Fibroblast of lung (primary cell): ENCODE measurements around the gene ADAP1.

Experiments used
- CTCF ChIP-seq, 2 donors: IDR thresholded peaks in 1 of 2; conservative IDR thresholded peaks in 1 of 2; 1 replicate in 1 of 2; 2 replicates in 1 of 2; pipeline ENCODE4 v1.5.1; 2011 to 2012; ENCODE audit warnings: low read length in 2 of 2, control low read depth in 1 of 2, inconsistent platforms in 1 of 2, low read depth in 1 of 2, mild to moderate bottlenecking in 1 of 2
- EZH2 ChIP-seq: IDR thresholded peaks from 2 replicates; pipeline ENCODE4 v1.5.1; 2012; ENCODE audit warnings: low read length, control low read depth, mild to moderate bottlenecking; ENCODE audit errors: missing control alignments

DNA sequence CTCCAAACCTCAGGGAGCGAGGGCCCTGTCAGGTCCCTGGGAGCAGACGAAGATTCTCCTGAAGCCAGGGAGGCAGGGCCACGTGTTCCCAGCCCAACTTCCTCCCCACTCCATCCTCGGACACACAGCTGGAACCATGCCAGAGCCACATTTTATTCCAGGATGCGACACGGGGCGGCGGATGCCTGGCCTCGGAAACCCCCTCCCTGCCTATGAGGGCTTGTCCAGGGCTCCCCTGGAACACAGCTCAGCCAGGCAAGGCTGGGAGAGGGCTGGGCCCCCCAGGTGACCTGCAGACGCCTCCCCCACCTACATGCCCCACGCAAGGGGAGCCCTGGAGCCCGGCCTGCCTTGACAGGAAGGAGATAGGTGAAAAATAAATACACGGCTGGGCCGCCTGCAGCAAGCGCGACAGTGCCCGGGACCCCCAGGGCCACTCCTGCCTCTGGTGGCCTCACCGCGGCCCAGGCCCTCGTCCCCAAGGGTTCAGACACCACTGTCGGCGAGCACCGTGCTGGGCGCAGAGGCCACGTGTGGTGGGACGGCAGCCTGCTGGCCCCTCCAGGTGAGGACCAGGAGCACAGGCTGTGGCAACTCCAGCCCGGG lies 56.6 kb downstream of the ADAP1 start:
- no peak for TF ChIP-seq CTCF (conservative IDR thresholded peaks at IDR 0.05 in 1 of 2, IDR thresholded peaks at IDR 0.05 in 1 of 2; ENCODE audit: low read depth in 1 of 2, low read length in 2 of 2)
- TF ChIP-seq EZH2 = no peak
